Naive B cell (primary cell): ENCODE data around the gene HS3ST5. TPM values are rescaled to one million over a fixed set of nuclear protein-coding genes. Genes with fewer than 3 reads are reported as not detected.
"Not testable (repeated sequence)": the region's sequence is repeated elsewhere in the genome, so short reads cannot be mapped to it uniquely, and the experiment has no call there.

ENCODE experiments used
- ATAC-seq, 2 donors: fragments of 150-1000 bp; cut with Tn5 transposase; 2 replicates each; pipeline ENCODE4 v1.10.0; 2021; ENCODE audit warnings: low read depth in 2 of 2, mild to moderate bottlenecking in 2 of 2, moderate library complexity in 2 of 2
- DNase-seq: peaks from one replicate; pipeline ENCODE4 v3.0.0; 2022
- H3K27ac Mint-ChIP-seq, 6 donors: one replicate each; pipeline ENCODE4 v1.8.0; 2020 to 2022; ENCODE audit warnings: mild to moderate bottlenecking in 6 of 6, mixed read lengths in 6 of 6, moderate library complexity in 5 of 6, inconsistent platforms in 2 of 6
- H3K27me3 Mint-ChIP-seq, 3 donors: one replicate each; pipeline ENCODE4 v1.8.0; 2021 to 2022; ENCODE audit warnings: mixed read lengths in 3 of 3, mild to moderate bottlenecking in 1 of 3
- H3K36me3 Mint-ChIP-seq, 2 donors: one replicate each; pipeline ENCODE4 v1.8.0; 2020 to 2022; ENCODE audit warnings: mixed read lengths in 2 of 2, inconsistent platforms in 1 of 2, mild to moderate bottlenecking in 1 of 2
- H3K4me1 Mint-ChIP-seq, 3 donors: one replicate each; pipeline ENCODE4 v1.8.0; 2020 to 2022; ENCODE audit warnings: mixed read lengths in 3 of 3, inconsistent platforms in 1 of 3, mild to moderate bottlenecking in 1 of 3, moderate library complexity in 1 of 3
- H3K4me3 Mint-ChIP-seq, 8 donors: one replicate each; pipeline ENCODE4 v1.8.0; 2020 to 2022; ENCODE audit warnings: mild to moderate bottlenecking in 8 of 8, mixed read lengths in 8 of 8, moderate library complexity in 8 of 8, inconsistent platforms in 2 of 8
- H3K9me3 Mint-ChIP-seq, 7 donors: one replicate each; pipeline ENCODE4 v1.8.0; 2020 to 2022; ENCODE audit warnings: mixed read lengths in 7 of 7, mild to moderate bottlenecking in 5 of 7, inconsistent platforms in 2 of 7, moderate library complexity in 1 of 7
- polyA plus RNA-seq, 6 donors: library from polyadenylated mRNA; unstranded; fragments of 300-500 nt; fragmentation: Illumina TruSeq; gene quantifications; one replicate each; pipeline ENCODE4 v1.2.3, GENCODE V29; 2021; ENCODE audit warnings: low read depth in 6 of 6

HS3ST5 gene
- polyA plus RNA-seq, 6 donors from 2014 or later = not detected

- Mint-ChIP-seq H3K36me3 (no peaks in the 10 kb centered on the region), H3K4me1 (no peaks in the 10 kb centered on the region), H3K27me3 (peaks cover 0 to 6% (median 0%) of the 10 kb centered on the region in 3 donors), H3K9me3 (peaks cover 0 to 3% (median 0%) of the 10 kb centered on the region in 7 donors), H3K4me3 (no peak overlapping the region), H3K27ac (no peak overlapping the region)
- ATAC-seq = no peak
- no peak for DNase-seq
These were observed 302.0 kb downstream of the HS3ST5 start for GRCh38 chr6:114040871-114041270.

- no peaks in the 10 kb centered on the region for H3K4me1 Mint-ChIP-seq
- ATAC-seq (no peak), DNase-seq (no peak)
- peaks cover 0 to 5% (median 0%) of the 10 kb centered on the region in 3 donors for H3K27me3 Mint-ChIP-seq
- no peak overlapping the region for H3K27ac Mint-ChIP-seq
- H3K4me3 Mint-ChIP-seq = no peak overlapping the region
- no peaks in the 10 kb centered on the region for H3K36me3 Mint-ChIP-seq
- peaks cover 0 to 5% (median 3%) of the 10 kb centered on the region in 7 donors for H3K9me3 Mint-ChIP-seq
These were observed 303.0 kb downstream of the HS3ST5 start for GRCh38 chr6:114039841-114040240.

GRCh38 chr6:114033606-114034005 lies 309.2 kb downstream of the HS3ST5 start:
- DNase-seq = no peak
- no peak for ATAC-seq
- H3K4me1 Mint-ChIP-seq = no peaks in the 10 kb centered on the region
- H3K36me3 Mint-ChIP-seq = no peaks in the 10 kb centered on the region
- H3K27me3 Mint-ChIP-seq = peaks cover 0 to 7% (median 4%) of the 10 kb centered on the region in 3 donors
- no peak overlapping the region for H3K4me3 Mint-ChIP-seq
- H3K27ac Mint-ChIP-seq = no peak overlapping the region
- peaks cover 0 to 7% (median 3%) of the 10 kb centered on the region in 7 donors for H3K9me3 Mint-ChIP-seq

- DNase-seq = no peak
- ATAC-seq = no peak
- Mint-ChIP-seq H3K36me3 (no peaks in the 10 kb centered on the region), H3K27ac (no peak overlapping the region), H3K9me3 (peaks cover 0 to 7% (median 3%) of the 10 kb centered on the region in 7 donors), H3K4me3 (no peak overlapping the region), H3K4me1 (no peaks in the 10 kb centered on the region), H3K27me3 (peaks cover 0 to 9% (median 4%) of the 10 kb centered on the region in 3 donors)
These were observed 310.1 kb downstream of the HS3ST5 start for GRCh38 chr6:114032721-114033120.

- DNase-seq = no peak
- H3K9me3 Mint-ChIP-seq = peaks cover 0 to 7% (median 2%) of the 10 kb centered on the region in 7 donors
- H3K4me3 Mint-ChIP-seq = no peak overlapping the region
- H3K27ac Mint-ChIP-seq = no peak overlapping the region
- H3K27me3 Mint-ChIP-seq = peaks cover 0 to 16% (median 4%) of the 10 kb centered on the region in 3 donors
- H3K36me3 Mint-ChIP-seq = no peaks in the 10 kb centered on the region
- ATAC-seq = no peak
- no peaks in the 10 kb centered on the region for H3K4me1 Mint-ChIP-seq
These were observed 312.1 kb downstream of the HS3ST5 start for GRCh38 chr6:114030767-114031166.

GRCh38 chr6:114024746-114025145 lies 318.1 kb downstream of the HS3ST5 start:
- H3K4me3 Mint-ChIP-seq = no peak overlapping the region

GRCh38 chr6:114020196-114020595 lies 322.6 kb downstream of the HS3ST5 start:
- H3K27ac Mint-ChIP-seq = no peak overlapping the region
- H3K4me3 Mint-ChIP-seq = no peak overlapping the region
- H3K27me3 Mint-ChIP-seq = peaks cover 4 to 19% (median 11%) of the 10 kb centered on the region in 3 donors
- H3K36me3 Mint-ChIP-seq = no peaks in the 10 kb centered on the region
- no peaks in the 10 kb centered on the region for H3K4me1 Mint-ChIP-seq
- peaks cover 0 to 2% (median 0%) of the 10 kb centered on the region in 7 donors for H3K9me3 Mint-ChIP-seq
- ATAC-seq = no peak
- no peak for DNase-seq

More at GRCh38 chr6:114024746-114025145, 318.1 kb downstream of the HS3ST5 start:
- Mint-ChIP-seq H3K36me3 (no peaks in the 10 kb centered on the region), H3K27me3 (peaks cover 4 to 10% (median 6%) of the 10 kb centered on the region in 3 donors), H3K4me1 (no peaks in the 10 kb centered on the region), H3K27ac (no peak overlapping the region), H3K9me3 (peaks cover 0 to 2% (median 0%) of the 10 kb centered on the region in 7 donors)
- no peak for ATAC-seq
- no peak for DNase-seq

- ATAC-seq, H3K9me3 Mint-ChIP-seq, H3K36me3 Mint-ChIP-seq, H3K4me1 Mint-ChIP-seq, H3K27ac Mint-ChIP-seq, H3K4me3 Mint-ChIP-seq, DNase-seq: not testable (repeated sequence)
- H3K27me3 Mint-ChIP-seq = peaks cover 0 to 13% (median 11%) of the 10 kb centered on the region in 3 donors
These were observed 325.7 kb downstream of the HS3ST5 start for GRCh38 chr6:114017146-114017545.

- DNase-seq, H3K4me1 Mint-ChIP-seq, H3K27ac Mint-ChIP-seq, H3K9me3 Mint-ChIP-seq, H3K36me3 Mint-ChIP-seq, H3K4me3 Mint-ChIP-seq, ATAC-seq: not testable (repeated sequence)
- H3K27me3 Mint-ChIP-seq = peaks cover 0 to 19% (median 11%) of the 10 kb centered on the region in 3 donors
These were observed 328.7 kb downstream of the HS3ST5 start for GRCh38 chr6:114014106-114014505.

- not testable (repeated sequence) for H3K4me3 Mint-ChIP-seq, H3K36me3 Mint-ChIP-seq, ATAC-seq, H3K27ac Mint-ChIP-seq, H3K9me3 Mint-ChIP-seq, DNase-seq, H3K4me1 Mint-ChIP-seq
- H3K27me3 Mint-ChIP-seq = peaks cover 0 to 30% (median 19%) of the 10 kb centered on the region in 3 donors
These were observed 331.3 kb downstream of the HS3ST5 start for GRCh38 chr6:114011486-114011885.

GRCh38 chr6:114010540-114010939 lies 332.3 kb downstream of the HS3ST5 start:
- Mint-ChIP-seq H3K36me3 (no peaks in the 10 kb centered on the region), H3K9me3 (no peaks in the 10 kb centered on the region), H3K4me1 (no peaks in the 10 kb centered on the region), H3K27me3 (peaks cover 0 to 25% (median 23%) of the 10 kb centered on the region in 3 donors), H3K4me3 (no peak overlapping the region), H3K27ac (no peak overlapping the region)
- ATAC-seq = no peak
- DNase-seq = no peak

GRCh38 chr6:114009192-114009591 lies 333.6 kb downstream of the HS3ST5 start:
- ATAC-seq = no peak
- peaks cover 0 to 10% (median 2%) of the 10 kb centered on the region in 7 donors for H3K9me3 Mint-ChIP-seq
- no peaks in the 10 kb centered on the region for H3K36me3 Mint-ChIP-seq
- H3K4me3 Mint-ChIP-seq = no peak overlapping the region
- peaks cover 0 to 32% (median 31%) of the 10 kb centered on the region in 3 donors for H3K27me3 Mint-ChIP-seq
- H3K4me1 Mint-ChIP-seq = no peaks in the 10 kb centered on the region
- no peak overlapping the region for H3K27ac Mint-ChIP-seq
- DNase-seq = no peak

- DNase-seq (no peak), ATAC-seq (no peak)
- no peaks in the 10 kb centered on the region for H3K36me3 Mint-ChIP-seq
- H3K4me1 Mint-ChIP-seq = no peaks in the 10 kb centered on the region
- H3K27ac Mint-ChIP-seq = no peak overlapping the region
- peaks cover 0 to 32% (median 31%) of the 10 kb centered on the region in 3 donors for H3K27me3 Mint-ChIP-seq
- H3K9me3 Mint-ChIP-seq = peaks cover 0 to 10% (median 2%) of the 10 kb centered on the region in 7 donors
- no peak overlapping the region for H3K4me3 Mint-ChIP-seq
These were observed 334.5 kb downstream of the HS3ST5 start for GRCh38 chr6:114008331-114008730.

GRCh38 chr6:114007516-114007915 lies 335.3 kb downstream of the HS3ST5 start:
- H3K4me3 Mint-ChIP-seq = no peak overlapping the region
- DNase-seq = no peak
- peaks cover 0 to 32% (median 31%) of the 10 kb centered on the region in 3 donors for H3K27me3 Mint-ChIP-seq
- H3K9me3 Mint-ChIP-seq = peaks cover 0 to 10% (median 2%) of the 10 kb centered on the region in 7 donors
- ATAC-seq = no peak
- no peak overlapping the region for H3K27ac Mint-ChIP-seq
- H3K36me3 Mint-ChIP-seq = no peaks in the 10 kb centered on the region
- no peaks in the 10 kb centered on the region for H3K4me1 Mint-ChIP-seq
